GM12878 (cell line): ENCODE measurements around the gene B3GNT3.

Experiments used
- CTCF ChIP-seq, 3 experiments: IDR thresholded peaks in 2 of 3; conservative IDR thresholded peaks in 1 of 3; 2 replicates each; pipeline ENCODE4 v1.5.1; 2011; ENCODE audit warnings: low read depth in 3 of 3, low read length in 3 of 3, mild to moderate bottlenecking in 3 of 3, control low read depth in 2 of 3, moderate library complexity in 2 of 3, inconsistent platforms in 1 of 3, mixed read lengths in 1 of 3; ENCODE audit not compliant: control insufficient read depth in 2 of 3, insufficient read depth in 1 of 3; ENCODE audit errors: extremely low read depth in 1 of 3
- DPF2 ChIP-seq: fragments of 450-650 bp; IDR thresholded peaks from 2 replicates; pipeline ENCODE4 v1.6.1; 2017; ENCODE audit warnings: mild to moderate bottlenecking
- E2F8 ChIP-seq: fragments of 450-650 bp; IDR thresholded peaks from 2 replicates; pipeline ENCODE4 v1.6.1; 2018; ENCODE audit warnings: mild to moderate bottlenecking, low read depth, moderate library complexity; ENCODE audit not compliant: partially characterized antibody
- EP300 ChIP-seq, 2 experiments: fragments of 150-350 bp in 1 of 2; IDR thresholded peaks; 2 replicates each; pipeline ENCODE4 v1.6.1; 2011 to 2012; ENCODE audit warnings: low read depth in 2 of 2, low read length in 2 of 2, borderline replicate concordance in 1 of 2, improper control_type of control experiment in 1 of 2, inconsistent platforms in 1 of 2; ENCODE audit not compliant: control insufficient read depth in 1 of 2
- EZH2 ChIP-seq: IDR thresholded peaks from 2 replicates; pipeline ENCODE4 v1.6.1; 2012; ENCODE audit warnings: low read depth, mild to moderate bottlenecking, control low read depth, inconsistent platforms, low read length, borderline replicate concordance; ENCODE audit not compliant: control insufficient read depth
- MXI1 ChIP-seq: fragments of 150-350 bp; IDR thresholded peaks from 2 replicates; pipeline ENCODE4 v1.6.1; 2011; ENCODE audit warnings: low read depth, mild to moderate bottlenecking, inconsistent platforms, low read length, improper control_type of control experiment
- POLR2A ChIP-seq: IDR thresholded peaks from 2 replicates; pipeline ENCODE4 v1.6.1; 2011; ENCODE audit warnings: low read depth, mild to moderate bottlenecking, low read length
- SIN3A ChIP-seq: IDR thresholded peaks from 2 replicates; pipeline ENCODE4 v1.6.1; 2012; ENCODE audit warnings: low read depth, low read length, improper control_type of control experiment
- TAF1 ChIP-seq: IDR thresholded peaks from 2 replicates; pipeline ENCODE4 v1.6.1; 2011; ENCODE audit warnings: mild to moderate bottlenecking, low read depth, low read length, borderline replicate concordance
- USF1 ChIP-seq: IDR thresholded peaks from 2 replicates; pipeline ENCODE4 v1.6.1; 2011; ENCODE audit warnings: borderline replicate concordance, low read depth, mild to moderate bottlenecking, moderate library complexity, mixed read lengths, low read length; ENCODE audit not compliant: insufficient read depth; ENCODE audit errors: extremely low read length
- ZBTB40 ChIP-seq: fragments of 450-650 bp; IDR thresholded peaks from 2 replicates; pipeline ENCODE4 v1.6.1; 2016; ENCODE audit warnings: mild to moderate bottlenecking, moderate library complexity, borderline replicate concordance

GRCh38 chr19:17860331-17860992 lies 65.5 kb downstream of the B3GNT3 start:
- TF ChIP-seq CTCF (IDR thresholded peaks at IDR 0.05 in 2 of 3, conservative IDR thresholded peaks at IDR 0.05 in 1 of 3; ENCODE audit: control insufficient read depth in 2 of 3, extremely low read depth in 1 of 3, insufficient read depth in 1 of 3, low read depth in 3 of 3, low read length in 3 of 3) (no peak), E2F8 (no peak), EP300 (IDR thresholded peaks at IDR 0.05; ENCODE audit: borderline replicate concordance in 1 of 2, control insufficient read depth in 1 of 2, low read depth in 2 of 2, low read length in 2 of 2) (no peak), TAF1 (no peak), POLR2A (no peak), SIN3A (no peak), EZH2 (no peak), ZBTB40 (no peak), MXI1 (no peak), DPF2 (no peak), USF1 (no peak)
